Keratinocyte (primary cell): Measurements from ENCODE around the gene TMEM106B.

Experiments
- EZH2 ChIP-seq: IDR thresholded peaks from one replicate; pipeline ENCODE4 v1.6.1; 2012; ENCODE audit warnings: inconsistent platforms, mild to moderate bottlenecking, low read length, moderate library complexity
- TF ChIP-seq, protein P1 (sequence below), 3 experiments: IDR thresholded peaks in 1 of 3; conservative IDR thresholded peaks in 1 of 3; optimal IDR thresholded peaks in 1 of 3; 2 replicates in 2 of 3; 3 replicates in 1 of 3; pipeline versions ENCODE3 to v1.5.1; 2011; ENCODE audit warnings: low read length in 3 of 3, mild to moderate bottlenecking in 3 of 3, moderate library complexity in 2 of 3, control low read depth in 1 of 3, inconsistent platforms in 1 of 3; ENCODE audit not compliant: insufficient read depth in 2 of 3; ENCODE audit errors: extremely low read depth in 1 of 3

DNA sequence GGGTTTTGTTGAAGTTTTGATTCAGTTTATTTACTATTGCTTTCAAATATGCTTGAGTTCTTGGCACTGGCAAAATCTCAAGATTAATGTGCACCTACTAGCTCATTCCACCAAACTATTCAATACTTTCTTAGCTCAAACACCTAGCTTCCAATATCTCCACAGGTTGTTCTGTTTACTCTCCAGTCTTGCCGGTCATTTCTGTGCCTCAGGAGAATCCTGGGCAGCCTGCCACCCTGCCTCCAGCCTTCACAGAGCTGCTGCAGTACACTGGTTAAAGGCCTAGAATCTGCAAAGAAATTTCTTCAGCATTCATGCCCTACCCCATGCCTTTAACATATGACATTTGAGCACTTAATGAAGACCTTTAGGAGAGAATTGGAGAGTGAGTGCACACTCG is 4.0 kb upstream of the TMEM106B start:
- TF ChIP-seq, protein P1, sequence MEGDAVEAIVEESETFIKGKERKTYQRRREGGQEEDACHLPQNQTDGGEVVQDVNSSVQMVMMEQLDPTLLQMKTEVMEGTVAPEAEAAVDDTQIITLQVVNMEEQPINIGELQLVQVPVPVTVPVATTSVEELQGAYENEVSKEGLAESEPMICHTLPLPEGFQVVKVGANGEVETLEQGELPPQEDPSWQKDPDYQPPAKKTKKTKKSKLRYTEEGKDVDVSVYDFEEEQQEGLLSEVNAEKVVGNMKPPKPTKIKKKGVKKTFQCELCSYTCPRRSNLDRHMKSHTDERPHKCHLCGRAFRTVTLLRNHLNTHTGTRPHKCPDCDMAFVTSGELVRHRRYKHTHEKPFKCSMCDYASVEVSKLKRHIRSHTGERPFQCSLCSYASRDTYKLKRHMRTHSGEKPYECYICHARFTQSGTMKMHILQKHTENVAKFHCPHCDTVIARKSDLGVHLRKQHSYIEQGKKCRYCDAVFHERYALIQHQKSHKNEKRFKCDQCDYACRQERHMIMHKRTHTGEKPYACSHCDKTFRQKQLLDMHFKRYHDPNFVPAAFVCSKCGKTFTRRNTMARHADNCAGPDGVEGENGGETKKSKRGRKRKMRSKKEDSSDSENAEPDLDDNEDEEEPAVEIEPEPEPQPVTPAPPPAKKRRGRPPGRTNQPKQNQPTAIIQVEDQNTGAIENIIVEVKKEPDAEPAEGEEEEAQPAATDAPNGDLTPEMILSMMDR (optimal IDR thresholded peaks at IDR 0.05 in 1 of 3, IDR thresholded peaks at IDR 0.05 in 1 of 3, conservative IDR thresholded peaks at IDR 0.05 in 1 of 3; ENCODE audit: extremely low read depth in 1 of 3, insufficient read depth in 2 of 3, low read length in 3 of 3), result no peak
- no peak for TF ChIP-seq EZH2
